ENCODE data around the gene TMTC3. TPM values are rescaled to one million over a fixed set of nuclear protein-coding genes. Genes with fewer than 3 reads are reported as not detected.

TMTC3 gene
- total RNA-seq, 4 donors from 2014 or later: 23.3 to 60.9 (median 32.8) TPM

- TF ChIP-seq, protein P1, sequence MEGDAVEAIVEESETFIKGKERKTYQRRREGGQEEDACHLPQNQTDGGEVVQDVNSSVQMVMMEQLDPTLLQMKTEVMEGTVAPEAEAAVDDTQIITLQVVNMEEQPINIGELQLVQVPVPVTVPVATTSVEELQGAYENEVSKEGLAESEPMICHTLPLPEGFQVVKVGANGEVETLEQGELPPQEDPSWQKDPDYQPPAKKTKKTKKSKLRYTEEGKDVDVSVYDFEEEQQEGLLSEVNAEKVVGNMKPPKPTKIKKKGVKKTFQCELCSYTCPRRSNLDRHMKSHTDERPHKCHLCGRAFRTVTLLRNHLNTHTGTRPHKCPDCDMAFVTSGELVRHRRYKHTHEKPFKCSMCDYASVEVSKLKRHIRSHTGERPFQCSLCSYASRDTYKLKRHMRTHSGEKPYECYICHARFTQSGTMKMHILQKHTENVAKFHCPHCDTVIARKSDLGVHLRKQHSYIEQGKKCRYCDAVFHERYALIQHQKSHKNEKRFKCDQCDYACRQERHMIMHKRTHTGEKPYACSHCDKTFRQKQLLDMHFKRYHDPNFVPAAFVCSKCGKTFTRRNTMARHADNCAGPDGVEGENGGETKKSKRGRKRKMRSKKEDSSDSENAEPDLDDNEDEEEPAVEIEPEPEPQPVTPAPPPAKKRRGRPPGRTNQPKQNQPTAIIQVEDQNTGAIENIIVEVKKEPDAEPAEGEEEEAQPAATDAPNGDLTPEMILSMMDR (IDR thresholded peaks at IDR 0.05): no peak
- no peak for TF ChIP-seq POLR2A (IDR thresholded peaks at IDR 0.05)
- no peak for DNase-seq
- Histone ChIP-seq H3K4me1 (peaks cover 0 to 22% (median 4%) of the 10 kb centered on the region in 3 donors), H3K9me3 (no peaks in the 10 kb centered on the region), H3K27me3 (no peaks in the 10 kb centered on the region), H3K27ac (peak overlapping the region in 3 of 4 donors; percentile 14 to 57 (median 39)), H3K4me3 (no peak overlapping the region), H3K36me3 (no peaks in the 10 kb centered on the region)
- 67 to 78% methylated on average over 4 of the region's 4 CpGs for WGBS, 2 donors
- intact Hi-C loops (cut with DNase I): no loop called here
Observed at GRCh38 chr12:88241862-88242570, 99.9 kb downstream of the TMTC3 start.

DNA sequence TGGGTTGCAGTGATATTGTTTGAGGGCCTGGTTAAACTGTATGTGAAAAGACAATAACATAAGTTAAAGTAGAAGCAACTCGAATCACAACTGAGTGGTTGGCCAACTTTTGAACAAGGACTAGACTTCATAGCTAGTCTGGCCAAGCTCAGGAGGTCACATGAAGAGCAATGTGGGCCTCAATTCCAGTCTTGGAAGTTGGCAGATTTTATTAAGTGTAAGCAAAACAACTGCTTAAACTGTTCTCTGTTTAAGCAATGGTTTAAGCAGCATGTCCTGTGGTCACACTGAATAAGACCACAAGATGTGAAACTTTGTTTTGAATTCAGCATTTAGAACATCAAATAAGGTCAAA is 100.4 kb downstream of the TMTC3 start:
- no peak for TF ChIP-seq POLR2A (IDR thresholded peaks at IDR 0.05)
- TF ChIP-seq, protein P1 (IDR thresholded peaks at IDR 0.05): no peak
- 12 to 14% methylated on average over 1 of the region's 1 CpG for WGBS, 2 donors
- DNase-seq: no peak

DNA sequence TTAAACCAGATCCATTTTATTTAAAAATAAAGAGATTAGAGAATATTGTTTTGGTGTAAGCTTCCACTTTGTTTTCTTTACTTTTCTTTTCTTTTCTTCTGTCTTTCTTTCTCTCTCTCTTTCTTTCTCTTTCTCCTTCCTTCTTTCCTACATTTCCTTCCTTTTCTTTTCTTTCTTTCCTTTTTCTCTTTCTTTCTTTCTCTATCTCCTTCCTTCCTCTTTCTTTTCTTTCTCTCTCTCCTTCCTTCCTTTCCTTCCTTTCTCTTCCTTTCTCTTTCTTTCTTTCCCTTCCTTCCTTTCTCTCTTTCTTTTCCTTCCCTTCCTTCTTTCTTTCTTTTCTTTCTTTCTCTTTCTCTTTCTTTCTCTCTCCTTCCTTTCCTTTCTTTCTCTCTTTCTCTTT is 100.8 kb downstream of the TMTC3 start:
- no peak for DNase-seq
- Histone ChIP-seq H3K4me1 (peaks cover 0 to 26% (median 4%) of the 10 kb centered on the region in 3 donors), H3K9me3 (no peaks in the 10 kb centered on the region), H3K4me3 (no peak overlapping the region), H3K27ac (peak overlapping the region in 3 of 4 donors; percentile 14 to 57 (median 39)), H3K27me3 (no peaks in the 10 kb centered on the region), H3K36me3 (no peaks in the 10 kb centered on the region)
- intact Hi-C loops (cut with DNase I): no loop called here
- no peak for TF ChIP-seq POLR2A (IDR thresholded peaks at IDR 0.05)
- TF ChIP-seq, protein P1 (IDR thresholded peaks at IDR 0.05): no peak

More for the DNA sequence above, 100.4 kb downstream of the TMTC3 start:
- intact Hi-C loops (cut with DNase I): no loop called here
- no peaks in the 10 kb centered on the region for H3K27me3 ChIP-seq
- H3K36me3 ChIP-seq: no peaks in the 10 kb centered on the region
- no peaks in the 10 kb centered on the region for H3K9me3 ChIP-seq
- no peak overlapping the region for H3K4me3 ChIP-seq
- H3K4me1 ChIP-seq: peaks cover 0 to 26% (median 4%) of the 10 kb centered on the region in 3 donors
- H3K27ac ChIP-seq: peak overlapping the region in 3 of 4 donors; percentile 14 to 57 (median 39)

DNA sequence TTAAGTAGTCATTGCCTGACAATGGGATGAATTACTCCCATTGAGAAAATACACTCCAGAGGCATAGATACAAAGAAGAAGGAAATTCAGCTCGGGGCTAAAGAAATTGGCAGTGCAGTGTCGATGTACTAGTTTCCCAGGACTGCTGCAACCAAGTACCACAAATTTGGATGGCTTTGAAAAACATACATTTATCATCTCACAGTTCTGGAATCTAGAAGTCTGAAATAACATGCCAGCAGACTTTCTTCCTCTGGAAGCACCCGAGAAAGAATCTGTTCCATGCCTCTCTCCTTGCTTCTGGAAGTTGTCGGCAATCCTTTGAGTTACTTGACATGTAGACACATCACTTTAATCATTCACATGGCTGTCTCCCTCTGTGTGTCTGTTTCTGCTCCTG is 101.9 kb downstream of the TMTC3 start:
- intact Hi-C loops (cut with DNase I): no loop called here
- no peak for TF ChIP-seq POLR2A (IDR thresholded peaks at IDR 0.05)
- TF ChIP-seq, protein P1 (IDR thresholded peaks at IDR 0.05): no peak
- no peak overlapping the region for H3K4me3 ChIP-seq
- WGBS, 2 donors: 25 to 32% methylated on average over 4 of the region's 4 CpGs
- H3K9me3 ChIP-seq: no peaks in the 10 kb centered on the region
- no peaks in the 10 kb centered on the region for H3K36me3 ChIP-seq
- no peak overlapping the region for H3K27ac ChIP-seq
- DNase-seq: no peak
- no peaks in the 10 kb centered on the region for H3K27me3 ChIP-seq
- H3K4me1 ChIP-seq: peaks cover 0 to 26% (median 4%) of the 10 kb centered on the region in 3 donors

GRCh38 chr12:88245905-88246304 is 103.8 kb downstream of the TMTC3 start:
- Histone ChIP-seq H3K9me3 (no peaks in the 10 kb centered on the region), H3K27me3 (no peaks in the 10 kb centered on the region), H3K4me1 (peaks cover 0 to 26% (median 4%) of the 10 kb centered on the region in 3 donors), H3K4me3 (no peak overlapping the region), H3K36me3 (no peaks in the 10 kb centered on the region), H3K27ac (peak overlapping the region in 2 of 4 donors; percentile 34 to 37)
- WGBS, 2 donors: 79 to 89% methylated on average over 1 of the region's 1 CpG
- intact Hi-C loops (cut with DNase I): no loop called here
- DNase-seq: no peak
- TF ChIP-seq, protein P1 (IDR thresholded peaks at IDR 0.05): no peak
- TF ChIP-seq POLR2A (IDR thresholded peaks at IDR 0.05): no peak
